Upper lobe of right lung (tissue), 1 donor: Measurements from ENCODE around the gene PANX3. TPM values are rescaled to one million over a fixed set of nuclear protein-coding genes. Genes with fewer than 3 reads are reported as not detected.

ENCODE experiments used
- ATAC-seq: fragments of 200-7000 bp; cut with Tn5 transposase; one replicate; pipeline ENCODE4 v1.9.1; 2020; ENCODE audit warnings: mild to moderate bottlenecking, moderate library complexity
- DNase-seq: peaks from one replicate; pipeline ENCODE4 v3.0.0-alpha.2; 2020
- H3K27ac ChIP-seq: fragments of 200-600 bp; one replicate; pipeline ENCODE4 v1.8.0; 2022
- H3K27me3 ChIP-seq: fragments of 200-600 bp; one replicate; pipeline ENCODE4 v1.8.0; 2022; ENCODE audit warnings: mild to moderate bottlenecking
- H3K36me3 ChIP-seq: fragments of 200-600 bp; one replicate; pipeline ENCODE4 v1.8.0; 2022
- H3K4me1 ChIP-seq: fragments of 200-600 bp; one replicate; pipeline ENCODE4 v1.8.0; 2022
- H3K4me3 ChIP-seq: fragments of 200-600 bp; one replicate; pipeline ENCODE4 v1.8.0; 2022; ENCODE audit warnings: mild to moderate bottlenecking
- H3K9me3 ChIP-seq: fragments of 200-600 bp; one replicate; pipeline ENCODE4 v1.8.0; 2022
- CTCF ChIP-seq: fragments of 200-600 bp; IDR thresholded peaks from one replicate; pipeline ENCODE4 v1.8.0; 2022; ENCODE audit warnings: antibody characterized with exemption
- intact Hi-C: fragments of 100-400 bp; cut with DNase I; formaldehyde crosslinking; loops from one replicate; pipeline ENCODE4 v1.11.0; 2022
- total RNA-seq: library from RNA; stranded (reverse); fragmentation: NEBNext Ultra II Directional; extraction: Animal tissue kit (Norgen Biotek cat#: 25700); gene quantifications from one replicate; pipeline ENCODE4 v1.2.1, GENCODE V29; 2021
- donor health status: DM: no; HTN: yes; CAD: no; lungs with severe emphysema.

PANX3 gene
- total RNA-seq, 1 donor from 2014 or later: not detected

- peak; percentile 98 for ATAC-seq
- H3K36me3 ChIP-seq: peaks cover 29% of the 10 kb centered on the region
- no peaks in the 10 kb centered on the region for H3K9me3 ChIP-seq
- intact Hi-C loops: no loop called here
- DNase-seq: peak; percentile 94
- H3K27ac ChIP-seq: peak within 1 kb of the TSS; percentile 96
- H3K4me3 ChIP-seq: peak within 1 kb of the TSS; percentile 92
- no peak for TF ChIP-seq CTCF
- peaks cover 22% of the 10 kb centered on the region for H3K4me1 ChIP-seq
- no peaks in the 10 kb centered on the region for H3K27me3 ChIP-seq
Observed at GRCh38 chr11:124622531-124623451, 11.6 kb downstream of the PANX3 start, which contains the start of gene TBRG1. Gene TBRG1 (plus strand): TSS chr11:124622864. CDS start chr11:124623084, 220 bp downstream.

- no peaks in the 10 kb centered on the region for H3K27me3 ChIP-seq
- no peak for TF ChIP-seq CTCF
- peak overlapping the region; percentile 92 for H3K4me3 ChIP-seq
- peaks cover 22% of the 10 kb centered on the region for H3K4me1 ChIP-seq
- DNase-seq (no peak), ATAC-seq (no peak)
- intact Hi-C loops: no loop called here
- H3K36me3 ChIP-seq: peaks cover 38% of the 10 kb centered on the region
- no peaks in the 10 kb centered on the region for H3K9me3 ChIP-seq
- H3K27ac ChIP-seq: no peak overlapping the region
Observed at GRCh38 chr11:124623861-124624525, 12.8 kb downstream of the PANX3 start.

- no peak for TF ChIP-seq CTCF
- Histone ChIP-seq H3K27me3 (no peaks in the 10 kb centered on the region), H3K4me3 (no peak overlapping the region), H3K36me3 (peaks cover 50% of the 10 kb centered on the region), H3K9me3 (no peaks in the 10 kb centered on the region), H3K27ac (no peak overlapping the region), H3K4me1 (peaks cover 22% of the 10 kb centered on the region)
- ATAC-seq (no peak), DNase-seq (no peak)
- intact Hi-C loops: no loop called here
Observed at GRCh38 chr11:124625504-124626168, 14.4 kb downstream of the PANX3 start.

GRCh38 chr11:124627546-124627945 lies 16.3 kb downstream of the PANX3 start:
- DNase-seq: no peak
- Histone ChIP-seq H3K9me3 (no peaks in the 10 kb centered on the region), H3K27ac (no peak overlapping the region), H3K4me3 (no peak overlapping the region), H3K4me1 (peaks cover 15% of the 10 kb centered on the region), H3K36me3 (peaks cover 69% of the 10 kb centered on the region), H3K27me3 (no peaks in the 10 kb centered on the region)
- no peak for TF ChIP-seq CTCF
- ATAC-seq: no peak
- intact Hi-C loops: no loop called here

GRCh38 chr11:124629961-124630360 lies 18.7 kb downstream of the PANX3 start:
- Histone ChIP-seq H3K27me3 (no peaks in the 10 kb centered on the region), H3K36me3 (peaks cover 90% of the 10 kb centered on the region), H3K4me3 (no peak overlapping the region), H3K27ac (no peak overlapping the region), H3K9me3 (no peaks in the 10 kb centered on the region), H3K4me1 (peaks cover under 1% of the 10 kb centered on the region)
- no peak for TF ChIP-seq CTCF
- intact Hi-C loops: no loop called here
- DNase-seq (no peak), ATAC-seq (no peak)
